Right lobe of liver (tissue), 6 donors: ENCODE results near the gene PLCXD1. TPM values are rescaled to one million over a fixed set of nuclear protein-coding genes. Genes with fewer than 3 reads are reported as not detected.
A peak's percentile ranks its signal among the peaks of the same experiment; 100 is the strongest.
"Not testable (repeated sequence)": the region's sequence is repeated elsewhere in the genome, so short reads cannot be mapped to it uniquely, and the experiment has no call there.

Source experiments
- ATAC-seq, 4 donors: fragments of 200-7000 bp; cut with Tn5 transposase; one replicate each; pipeline ENCODE4 v1.9.1; 2020; ENCODE audit warnings: mild to moderate bottlenecking in 4 of 4, moderate library complexity in 4 of 4
- DNase-seq, 3 donors: peaks; one replicate each; pipeline ENCODE4 v3.0.0-alpha.2; 2020
- H3K27ac ChIP-seq, 3 donors: fragments of 200-600 bp; one replicate each; pipeline ENCODE4 v1.8.0; 2022
- H3K27me3 ChIP-seq, 2 donors: fragments of 200-600 bp; one replicate each; pipeline ENCODE4 v1.8.0; 2022
- H3K36me3 ChIP-seq, 4 donors: fragments of 200-600 bp; sonication (generic) in 1 of 4; one replicate each; pipeline versions ENCODE4 v1.5.1 to v1.8.0; 2017 to 2022; ENCODE audit warnings: control low read depth in 1 of 4
- H3K4me1 ChIP-seq, 4 donors: fragments of 200-600 bp; sonication (generic) in 1 of 4; one replicate each; pipeline versions ENCODE4 v1.5.1 to v1.8.0; 2017 to 2022; ENCODE audit warnings: control low read depth in 1 of 4
- H3K4me3 ChIP-seq, 3 donors: fragments of 200-600 bp; one replicate each; pipeline ENCODE4 v1.8.0; 2022
- H3K9me3 ChIP-seq, 4 donors: fragments of 200-600 bp; sonication (generic) in 1 of 4; one replicate each; pipeline versions ENCODE4 v1.5.1 to v1.8.0; 2017 to 2022; ENCODE audit warnings: control low read depth in 1 of 4
- POLR2A ChIP-seq: fragments of 450-650 bp; IDR thresholded peaks from one replicate; pipeline ENCODE4 v1.6.1; 2017; ENCODE audit warnings: antibody characterized with exemption, mild to moderate bottlenecking
- WGBS: methylation state at CpG from one replicate; pipeline ENCODE4 v1.1.6; 2018; ENCODE audit warnings: low coverage, low lambda C conversion rate; ENCODE audit not compliant: insufficient coverage; ENCODE audit errors: missing lambda C conversion rate; 5-methylcytosine and 5-hydroxymethylcytosine counted together
- intact Hi-C, 2 donors: fragments of 100-400 bp; cut with DNase I; formaldehyde crosslinking; loops; one replicate each; pipeline versions ENCODE4 v1.11.2 to v1.14.1; 2022
- total RNA-seq, 6 experiments: library from RNA; depleted of rRNA in 2 of 6; stranded (reverse); fragments of >200 nt in 2 of 6; fragmentation: NEBNext Ultra II Directional in 3 of 6; extraction: Animal tissue kit (Norgen Biotek cat#: 25700) in 3 of 6; gene quantifications; one replicate each; pipeline versions ENCODE4 v1.1.0 to v1.2.4, GENCODE V29; 2016 to 2023
- TF ChIP-seq, protein P1 (sequence below), 4 donors: fragments of 200-600 bp in 3 of 4; fragments of 450-650 bp in 1 of 4; IDR thresholded peaks; one replicate each; pipeline versions ENCODE4 v1.5.1 to v1.8.0; 2016 to 2022; ENCODE audit warnings: antibody characterized with exemption in 4 of 4, mild to moderate bottlenecking in 2 of 4
- donor health status: DM: no; HTN: yes; CAD: no.
- donor health status: DM: no; HTN: no; CAD: no.
- donor health status: DM: no; HTN: no; CAD: no.
- donor health status: DM: no; HTN: yes; CAD: no.
- donor health status: DM: no; HTN: yes; CAD: no.

PLCXD1 gene
- total RNA-seq, 6 experiments from 2014 or later, result 3.4 to 11.2 (median 5.1) TPM

DNA sequence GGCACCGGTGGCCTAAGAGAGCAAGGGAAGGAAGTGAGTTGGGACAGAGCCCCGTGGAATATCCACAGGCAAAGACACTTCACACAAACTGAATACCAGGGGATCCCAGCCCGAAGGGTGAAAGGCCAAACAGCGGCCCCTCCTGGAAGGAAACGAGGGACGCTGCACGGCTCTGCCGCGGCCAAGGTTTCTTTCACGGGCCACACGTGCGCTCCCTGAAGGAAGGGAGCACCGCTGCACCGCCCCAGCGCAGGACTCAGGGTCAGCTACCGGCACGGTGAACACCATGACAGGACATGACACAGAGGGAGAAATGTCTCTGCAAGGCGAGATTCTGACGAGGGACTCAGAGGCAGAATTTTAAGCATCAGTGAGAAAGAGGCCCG, 69.0 kb downstream of the PLCXD1 start:
- Histone ChIP-seq H3K27ac (no peak overlapping the region), H3K4me3 (no peak overlapping the region), H3K36me3 (no peaks in the 10 kb centered on the region), H3K9me3 (no peaks in the 10 kb centered on the region), H3K4me1 (no peaks in the 10 kb centered on the region), H3K27me3 (no peaks in the 10 kb centered on the region)
- DNase-seq, result peak in 1 of 3 donors; percentile 16
- intact Hi-C loops, result no loop called here
- WGBS, result 80% methylated on average over 2 of the region's 20 CpGs
- ATAC-seq, result peak in 1 of 4 donors; percentile 25
- TF ChIP-seq, protein P1, sequence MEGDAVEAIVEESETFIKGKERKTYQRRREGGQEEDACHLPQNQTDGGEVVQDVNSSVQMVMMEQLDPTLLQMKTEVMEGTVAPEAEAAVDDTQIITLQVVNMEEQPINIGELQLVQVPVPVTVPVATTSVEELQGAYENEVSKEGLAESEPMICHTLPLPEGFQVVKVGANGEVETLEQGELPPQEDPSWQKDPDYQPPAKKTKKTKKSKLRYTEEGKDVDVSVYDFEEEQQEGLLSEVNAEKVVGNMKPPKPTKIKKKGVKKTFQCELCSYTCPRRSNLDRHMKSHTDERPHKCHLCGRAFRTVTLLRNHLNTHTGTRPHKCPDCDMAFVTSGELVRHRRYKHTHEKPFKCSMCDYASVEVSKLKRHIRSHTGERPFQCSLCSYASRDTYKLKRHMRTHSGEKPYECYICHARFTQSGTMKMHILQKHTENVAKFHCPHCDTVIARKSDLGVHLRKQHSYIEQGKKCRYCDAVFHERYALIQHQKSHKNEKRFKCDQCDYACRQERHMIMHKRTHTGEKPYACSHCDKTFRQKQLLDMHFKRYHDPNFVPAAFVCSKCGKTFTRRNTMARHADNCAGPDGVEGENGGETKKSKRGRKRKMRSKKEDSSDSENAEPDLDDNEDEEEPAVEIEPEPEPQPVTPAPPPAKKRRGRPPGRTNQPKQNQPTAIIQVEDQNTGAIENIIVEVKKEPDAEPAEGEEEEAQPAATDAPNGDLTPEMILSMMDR (IDR thresholded peaks at IDR 0.05), result no peak
- TF ChIP-seq POLR2A, result no peak

DNA sequence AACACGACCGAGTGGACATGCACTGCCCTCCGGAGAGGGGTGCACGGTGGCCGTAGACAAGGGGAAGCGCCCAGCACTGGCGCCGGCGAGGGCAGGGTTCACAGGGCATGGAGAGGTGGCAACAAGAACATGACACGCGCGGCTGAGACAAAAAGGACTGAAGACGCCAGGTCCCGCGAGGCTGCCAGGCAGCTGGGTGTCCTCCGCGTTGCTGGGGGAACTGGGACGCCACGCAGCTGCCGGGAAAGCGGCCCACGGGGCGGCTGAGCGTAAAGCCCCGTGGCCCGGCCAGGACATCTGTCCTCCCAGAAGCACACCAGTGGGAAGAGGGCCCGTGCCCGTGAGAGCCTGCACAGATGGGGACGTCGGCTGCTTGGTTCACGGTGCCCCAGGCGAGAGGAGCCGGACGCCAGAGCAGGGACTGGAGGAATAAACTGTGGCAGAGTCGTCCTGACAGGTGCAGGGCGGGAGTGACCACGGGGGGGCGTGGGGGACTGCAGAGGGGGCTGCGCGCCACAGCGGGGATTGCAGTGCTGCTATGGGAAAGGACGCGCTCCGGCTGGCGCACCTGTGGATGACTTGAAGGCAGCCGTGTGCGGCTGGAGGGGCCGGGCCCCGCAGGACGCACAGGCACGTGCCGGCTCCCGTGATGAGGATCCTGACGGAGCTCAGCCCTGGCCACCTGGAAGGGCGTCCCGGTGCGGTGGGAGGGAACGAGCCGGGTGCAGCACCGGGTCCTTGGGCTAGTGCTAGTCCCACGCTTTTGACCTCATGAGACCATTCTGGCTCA, 69.5 kb downstream of the PLCXD1 start:
- DNase-seq (peak in 2 of 3 donors; percentile 19 to 42), ATAC-seq (no peak)
- no peaks in the 10 kb centered on the region for H3K4me1 ChIP-seq
- H3K27me3 ChIP-seq, result no peaks in the 10 kb centered on the region
- intact Hi-C loops, result no loop called here
- no peak overlapping the region for H3K27ac ChIP-seq
- WGBS, result 93% methylated on average over 13 of the region's 61 CpGs
- H3K36me3 ChIP-seq, result no peaks in the 10 kb centered on the region
- no peak overlapping the region for H3K4me3 ChIP-seq
- H3K9me3 ChIP-seq, result no peaks in the 10 kb centered on the region
- TF ChIP-seq, protein P1 (IDR thresholded peaks at IDR 0.05), result no peak
- TF ChIP-seq POLR2A, result no peak

DNA sequence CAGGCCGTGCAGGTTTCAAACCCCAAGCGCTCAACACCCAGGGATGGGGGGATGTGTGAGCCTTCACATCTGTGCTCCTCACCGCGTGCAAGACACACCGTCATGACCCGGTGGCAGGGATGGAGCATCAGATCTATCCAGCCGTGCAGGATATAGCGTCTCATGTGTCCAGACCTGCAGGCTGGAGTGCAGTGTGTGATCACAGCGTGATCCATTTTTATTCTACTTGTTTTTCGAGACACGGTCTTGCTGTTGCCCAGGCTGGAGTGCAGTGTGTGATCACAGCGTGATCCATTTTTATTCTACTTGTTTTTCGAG, 70.1 kb downstream of the PLCXD1 start:
- H3K9me3 ChIP-seq, ATAC-seq, H3K4me3 ChIP-seq, H3K27ac ChIP-seq, H3K4me1 ChIP-seq, DNase-seq, H3K36me3 ChIP-seq, intact Hi-C loops, H3K27me3 ChIP-seq: not testable (repeated sequence)
- WGBS, result 100% methylated on average over 4 of the region's 13 CpGs

DNA sequence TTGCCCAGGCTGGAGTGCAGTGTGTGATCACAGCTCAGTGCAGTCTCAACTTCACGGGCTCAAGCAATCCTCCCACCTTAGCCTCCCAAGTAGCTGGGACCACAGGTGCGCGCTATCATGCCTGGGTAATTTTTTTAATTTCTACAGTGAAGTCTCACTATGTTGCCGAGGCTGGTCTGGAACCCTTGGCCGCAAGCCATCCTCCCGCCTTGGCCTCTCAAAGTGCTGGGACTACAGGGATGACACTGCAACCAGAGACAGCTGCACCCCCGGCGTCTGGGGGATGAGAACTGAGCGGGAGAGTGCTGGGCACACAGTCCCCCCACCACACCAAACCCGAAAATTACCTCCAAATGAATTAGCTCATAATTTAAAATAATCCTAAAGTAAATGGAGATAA, 70.6 kb downstream of the PLCXD1 start:
- Histone ChIP-seq H3K27ac (no peak overlapping the region), H3K36me3 (no peaks in the 10 kb centered on the region), H3K27me3 (no peaks in the 10 kb centered on the region), H3K4me1 (no peaks in the 10 kb centered on the region), H3K4me3 (no peak overlapping the region), H3K9me3 (no peaks in the 10 kb centered on the region)
- no peak for ATAC-seq
- DNase-seq, result peak in 2 of 3 donors; percentile 12 to 32
- WGBS, result 94% methylated on average over 6 of the region's 10 CpGs
- intact Hi-C loops, result no loop called here
- no peak for TF ChIP-seq POLR2A
- TF ChIP-seq, protein P1 (IDR thresholded peaks at IDR 0.05), result no peak

DNA sequence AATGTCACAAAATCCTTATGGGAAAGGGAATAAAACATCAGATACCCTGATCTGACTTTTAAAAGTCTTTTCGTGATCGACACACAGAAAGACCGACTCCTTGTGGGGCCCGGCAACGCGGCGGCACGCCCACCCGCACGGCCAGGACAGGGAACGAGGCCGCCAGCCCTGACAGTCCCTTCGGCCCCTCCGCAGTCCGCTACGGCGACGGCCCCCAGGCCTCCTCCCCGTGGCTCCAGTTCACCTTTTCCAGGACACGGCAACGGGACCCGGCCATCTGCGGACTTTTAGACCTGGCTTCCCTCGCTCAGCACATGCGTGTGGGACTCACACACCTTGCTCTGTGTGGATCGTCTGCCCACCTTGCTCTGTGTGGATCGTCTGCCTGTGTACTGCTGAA, 71.0 kb downstream of the PLCXD1 start:
- intact Hi-C loops, result no loop called here
- ATAC-seq (no peak), DNase-seq (peak in 2 of 3 donors; percentile 10 to 44)

More for the DNA sequence above, 71.0 kb downstream of the PLCXD1 start:
- WGBS, result 100% methylated on average over 3 of the region's 27 CpGs
- Histone ChIP-seq H3K27ac (no peak overlapping the region), H3K36me3 (no peaks in the 10 kb centered on the region), H3K27me3 (no peaks in the 10 kb centered on the region), H3K4me3 (no peak overlapping the region), H3K9me3 (no peaks in the 10 kb centered on the region), H3K4me1 (no peaks in the 10 kb centered on the region)
- no peak for TF ChIP-seq POLR2A
- TF ChIP-seq, protein P1 (IDR thresholded peaks at IDR 0.05), result no peak
